SU-DHL-6 (cell line): ENCODE data around the gene TREM1.

Experiments
- H2AFZ ChIP-seq: fragments of 200-600 bp; sonication (generic); 2 replicates; pipeline ENCODE4 v1.6.1; 2014; ENCODE audit warnings: low read depth, mild to moderate bottlenecking, moderate library complexity, mixed read lengths, antibody characterized with exemption, low read length; ENCODE audit not compliant: severe bottlenecking
- H3F3A ChIP-seq: fragments of 200-600 bp; shearing (Covaris generic); 2 replicates; pipeline ENCODE4 v1.6.0; 2016; ENCODE audit warnings: antibody characterized with exemption, mild to moderate bottlenecking; ENCODE audit not compliant: insufficient read depth
- H3K27ac ChIP-seq: fragments of 200-600 bp; sonication (generic); 2 replicates; pipeline ENCODE4 v1.5.1; 2016; ENCODE audit warnings: low read depth, mild to moderate bottlenecking, low read length, moderate library complexity, mixed read lengths
- H3K27me3 ChIP-seq: fragments of 200-600 bp; sonication (generic), shearing (Covaris generic); 2 replicates; pipeline ENCODE4 v1.6.0; 2014; ENCODE audit warnings: mild to moderate bottlenecking, low read length
- H3K36me3 ChIP-seq: fragments of 200-600 bp; sonication (generic); 2 replicates; pipeline ENCODE4 v1.6.1; 2014; ENCODE audit warnings: mild to moderate bottlenecking, low read length, mixed read lengths
- H3K4me2 ChIP-seq: fragments of 300-600, 200-600 bp; shearing (Covaris generic), sonication (generic); 2 replicates; pipeline ENCODE4 v1.6.0; 2014; ENCODE audit warnings: low read length, low read depth, mild to moderate bottlenecking; ENCODE audit not compliant: poor library complexity, severe bottlenecking
- H3K4me3 ChIP-seq: fragments of 200-600 bp; sonication (generic); 2 replicates; pipeline ENCODE4 v1.5.1; 2014; ENCODE audit warnings: antibody characterized with exemption, low read length, mild to moderate bottlenecking, mixed read lengths; ENCODE audit not compliant: insufficient read depth, poor library complexity, severe bottlenecking
- H3K79me2 ChIP-seq: fragments of 200-600 bp; sonication (generic); 2 replicates; pipeline ENCODE4 v1.6.1; 2014; ENCODE audit warnings: mild to moderate bottlenecking, low read length, moderate library complexity; ENCODE audit not compliant: insufficient read depth
- H3K9ac ChIP-seq: fragments of 200-600 bp; sonication (generic); 2 replicates; pipeline ENCODE4 v1.7.0; 2014; ENCODE audit warnings: mild to moderate bottlenecking, low read length
- H3K9me2 ChIP-seq: fragments of 200-600 bp; sonication (generic); replicated peaks from 2 replicates; pipeline ENCODE4 v1.6.1; 2014; ENCODE audit warnings: low read length; ENCODE audit not compliant: insufficient read depth
- H3K9me3 ChIP-seq: fragments of 200-600 bp; sonication (generic); 2 replicates; pipeline ENCODE4 v1.6.1; 2014; ENCODE audit warnings: low read length, mixed read lengths; ENCODE audit not compliant: insufficient read depth
- H4K20me1 ChIP-seq: fragments of 200-600 bp; sonication (generic); 2 replicates; pipeline ENCODE4 v1.6.1; 2014; ENCODE audit warnings: low read depth, mild to moderate bottlenecking, antibody characterized with exemption, low read length, moderate library complexity, mixed read lengths
- EZH2phosphoT487 ChIP-seq: fragments of 200-600 bp; sonication (generic), shearing (Covaris generic); conservative IDR thresholded peaks from 2 replicates; pipeline ENCODE4 v1.6.1; 2018; ENCODE audit warnings: mild to moderate bottlenecking, antibody characterized with exemption, low read length, moderate library complexity, mixed read lengths
- TF ChIP-seq, protein P1 (sequence below): fragments of 200-600 bp; sonication (generic); IDR thresholded peaks from one replicate; pipeline ENCODE4 v1.5.1; 2017; ENCODE audit warnings: antibody characterized with exemption, mild to moderate bottlenecking, low read length, moderate library complexity; ENCODE audit not compliant: insufficient read depth, poor library complexity, severe bottlenecking

Gene TREM1

DNA sequence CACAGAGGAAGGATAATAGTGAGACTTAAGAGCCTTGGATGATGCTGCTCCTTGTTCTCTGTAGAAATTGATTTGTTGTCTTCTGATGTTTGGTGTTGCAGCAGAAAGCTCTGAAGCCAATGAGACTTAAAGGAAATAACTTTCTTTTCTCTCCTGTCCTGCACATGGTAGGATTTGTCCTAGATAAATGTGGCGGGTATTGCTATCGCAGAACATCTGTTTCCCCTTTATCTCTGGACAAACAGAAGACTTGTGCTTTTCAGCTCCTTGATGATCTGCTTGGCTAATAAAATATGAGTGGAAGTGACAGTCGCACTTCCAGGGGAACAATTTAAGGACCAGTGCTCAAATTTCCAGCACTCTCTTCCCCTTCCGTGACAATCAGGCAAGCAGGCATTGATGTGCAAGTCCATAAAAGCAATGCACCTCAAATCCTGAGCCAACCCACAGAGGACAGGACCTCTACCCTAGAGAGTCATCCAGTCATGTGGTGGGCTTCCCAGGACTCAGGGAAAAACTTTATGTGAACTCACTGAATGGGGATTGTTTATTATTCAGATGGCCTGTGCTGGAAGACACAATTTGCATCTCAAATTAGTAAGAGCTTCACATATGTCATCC lies 39.1 kb upstream of the TREM1 start:
- no peaks in the 10 kb centered on the region for H3K36me3 ChIP-seq
- no peak overlapping the region for H3K4me3 ChIP-seq
- H3K9ac ChIP-seq: no peak overlapping the region
- no peaks in the 10 kb centered on the region for H3K79me2 ChIP-seq
- H3K27ac ChIP-seq: no peak overlapping the region
- H3F3A ChIP-seq: peaks cover 20% of the 10 kb centered on the region
- no peak overlapping the region for H2AFZ ChIP-seq
- no peaks in the 10 kb centered on the region for H3K9me2 ChIP-seq
- H3K9me3 ChIP-seq: no peaks in the 10 kb centered on the region
- H3K4me2 ChIP-seq: no peak overlapping the region
- no peaks in the 10 kb centered on the region for H4K20me1 ChIP-seq
- TF ChIP-seq, protein P1, sequence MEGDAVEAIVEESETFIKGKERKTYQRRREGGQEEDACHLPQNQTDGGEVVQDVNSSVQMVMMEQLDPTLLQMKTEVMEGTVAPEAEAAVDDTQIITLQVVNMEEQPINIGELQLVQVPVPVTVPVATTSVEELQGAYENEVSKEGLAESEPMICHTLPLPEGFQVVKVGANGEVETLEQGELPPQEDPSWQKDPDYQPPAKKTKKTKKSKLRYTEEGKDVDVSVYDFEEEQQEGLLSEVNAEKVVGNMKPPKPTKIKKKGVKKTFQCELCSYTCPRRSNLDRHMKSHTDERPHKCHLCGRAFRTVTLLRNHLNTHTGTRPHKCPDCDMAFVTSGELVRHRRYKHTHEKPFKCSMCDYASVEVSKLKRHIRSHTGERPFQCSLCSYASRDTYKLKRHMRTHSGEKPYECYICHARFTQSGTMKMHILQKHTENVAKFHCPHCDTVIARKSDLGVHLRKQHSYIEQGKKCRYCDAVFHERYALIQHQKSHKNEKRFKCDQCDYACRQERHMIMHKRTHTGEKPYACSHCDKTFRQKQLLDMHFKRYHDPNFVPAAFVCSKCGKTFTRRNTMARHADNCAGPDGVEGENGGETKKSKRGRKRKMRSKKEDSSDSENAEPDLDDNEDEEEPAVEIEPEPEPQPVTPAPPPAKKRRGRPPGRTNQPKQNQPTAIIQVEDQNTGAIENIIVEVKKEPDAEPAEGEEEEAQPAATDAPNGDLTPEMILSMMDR: no peak
- TF ChIP-seq EZH2phosphoT487: no peak
- H3K27me3 ChIP-seq: no peaks in the 10 kb centered on the region

DNA sequence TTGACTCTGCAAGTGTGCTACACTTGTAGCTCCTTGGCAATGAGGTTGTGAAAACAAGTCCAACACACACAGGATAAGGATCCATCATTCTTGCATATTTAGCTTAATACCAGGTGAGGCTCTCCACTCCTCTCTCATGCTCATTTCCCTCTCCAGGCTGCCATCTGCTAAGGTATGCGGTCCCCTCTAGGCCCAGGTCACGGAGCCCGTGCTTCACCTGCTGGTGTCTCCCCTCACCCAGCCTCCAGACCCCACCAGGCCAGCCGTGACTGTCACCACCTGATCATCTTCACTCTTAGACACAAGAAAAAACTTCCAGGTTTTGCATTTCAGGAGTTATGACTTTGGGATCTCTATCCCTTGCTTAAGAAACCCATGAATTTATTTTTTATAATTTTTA lies 34.7 kb upstream of the TREM1 start:
- Histone ChIP-seq H3K9me2 (no peaks in the 10 kb centered on the region), H3K9me3 (no peaks in the 10 kb centered on the region), H3K27ac (no peak overlapping the region), H3K4me3 (no peak overlapping the region), H3K9ac (no peak overlapping the region), H4K20me1 (no peaks in the 10 kb centered on the region), H3K27me3 (no peaks in the 10 kb centered on the region), H3K79me2 (no peaks in the 10 kb centered on the region), H3F3A (peaks cover 19% of the 10 kb centered on the region), H3K4me2 (no peak overlapping the region), H2AFZ (no peak overlapping the region), H3K36me3 (no peaks in the 10 kb centered on the region)
- TF ChIP-seq, protein P1: no peak
- TF ChIP-seq EZH2phosphoT487: no peak

DNA sequence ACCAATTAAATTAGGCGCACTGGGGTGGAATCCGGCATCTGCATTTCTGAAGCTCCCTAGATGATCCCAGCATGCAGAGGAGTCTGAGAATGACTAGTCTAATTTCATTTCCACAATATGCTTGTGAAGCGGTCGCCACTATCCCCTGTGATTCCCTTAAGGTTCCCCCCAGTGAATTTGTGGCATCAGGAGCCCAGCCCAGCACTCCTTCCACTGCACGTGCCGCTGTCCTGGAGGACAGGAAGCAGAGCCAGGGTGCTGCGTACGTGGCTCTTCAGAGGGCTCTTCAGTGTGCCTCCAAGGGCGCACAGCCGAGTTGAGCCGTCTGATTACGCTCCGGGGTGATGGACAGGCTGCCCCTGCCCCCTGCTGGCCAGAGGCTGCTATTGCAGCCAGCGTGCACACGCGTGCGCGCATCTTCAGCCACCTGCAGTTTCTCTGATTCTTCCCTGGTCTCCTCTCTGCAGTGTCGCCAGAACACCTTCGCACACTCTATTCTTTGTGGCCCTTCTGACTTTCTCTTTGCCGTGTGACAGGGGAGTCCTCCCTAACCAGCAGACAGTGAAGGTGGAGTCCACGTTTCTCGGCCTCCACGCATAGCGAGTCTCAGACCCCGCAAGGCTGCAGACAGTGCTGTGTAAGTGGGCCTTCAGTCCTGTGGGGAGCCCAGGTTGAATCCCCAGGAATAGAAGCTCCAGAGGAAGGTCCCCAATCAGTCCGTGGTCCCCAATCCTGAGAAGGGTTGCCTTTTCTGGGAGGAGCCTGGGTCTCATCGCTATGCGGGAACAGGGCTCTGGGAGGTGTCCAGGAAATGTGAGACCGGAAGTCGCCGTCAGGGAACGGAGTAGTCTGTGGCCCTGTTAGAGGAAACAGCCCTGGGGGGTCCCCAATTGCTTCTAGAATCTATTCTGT lies 32.4 kb upstream of the TREM1 start:
- no peaks in the 10 kb centered on the region for H3K27me3 ChIP-seq
- TF ChIP-seq EZH2phosphoT487: no peak
- TF ChIP-seq, protein P1: peak; percentile 100
- peak overlapping the region; percentile 70 for H3K27ac ChIP-seq

More for the DNA sequence above, 32.4 kb upstream of the TREM1 start:
- H3K9ac ChIP-seq: peak overlapping the region; percentile 47
- peak overlapping the region; percentile 56 for H2AFZ ChIP-seq
- peaks cover 19% of the 10 kb centered on the region for H3F3A ChIP-seq
- H3K9me2 ChIP-seq: no peaks in the 10 kb centered on the region
- no peaks in the 10 kb centered on the region for H4K20me1 ChIP-seq
- no peaks in the 10 kb centered on the region for H3K36me3 ChIP-seq
- H3K9me3 ChIP-seq: no peaks in the 10 kb centered on the region
- H3K4me2 ChIP-seq: peak overlapping the region; percentile 45
- H3K79me2 ChIP-seq: no peaks in the 10 kb centered on the region
- peak overlapping the region; percentile 3 for H3K4me3 ChIP-seq
